Measurements from ENCODE around the gene ST8SIA6.

Gene ST8SIA6

DNA sequence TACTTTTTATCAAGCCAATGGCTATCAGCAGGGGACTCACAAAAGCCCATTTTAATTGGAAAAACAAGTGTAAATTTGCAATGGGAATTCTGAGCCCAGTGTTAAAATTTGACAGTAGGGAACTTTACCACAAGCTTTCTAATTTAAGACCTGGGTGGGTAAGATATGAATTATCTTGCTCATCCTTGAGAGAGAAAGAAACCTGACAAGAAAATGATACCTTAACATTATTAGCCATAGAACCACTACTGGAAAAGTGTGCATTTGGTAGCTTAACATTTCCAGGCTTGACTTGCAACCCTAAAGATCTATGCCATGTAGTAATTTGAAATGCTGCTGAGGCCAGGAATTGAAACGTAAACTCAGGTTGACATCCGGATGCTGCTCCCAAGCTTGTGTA is 2.7 kb upstream of the ST8SIA6 start:
- no peak for DNase-seq (ENCODE audit: low read depth)
- TF ChIP-seq CTCF (conservative IDR thresholded peaks at IDR 0.05; ENCODE audit: low read length), result no peak
- no peak overlapping the region for H3K4me3 ChIP-seq (ENCODE audit: low read length)

GRCh38 chr10:17456032-17456548 is 1.7 kb upstream of the ST8SIA6 start:
- TF ChIP-seq CTCF (conservative IDR thresholded peaks at IDR 0.05; ENCODE audit: low read length), result no peak

GRCh38 chr10:17455015-17455520 is 673 bp upstream of the ST8SIA6 start:
- no peak overlapping the region for H3K4me3 ChIP-seq (ENCODE audit: low read length)
- no peak for DNase-seq (ENCODE audit: low read depth)
- TF ChIP-seq CTCF (conservative IDR thresholded peaks at IDR 0.05; ENCODE audit: low read length), result no peak

More at GRCh38 chr10:17456032-17456548, 1.7 kb upstream of the ST8SIA6 start:
- no peak overlapping the region for H3K4me3 ChIP-seq (ENCODE audit: low read length)
- DNase-seq (ENCODE audit: low read depth), result no peak

- no peak for TF ChIP-seq CTCF (conservative IDR thresholded peaks at IDR 0.05; ENCODE audit: low read length)
- DNase-seq (ENCODE audit: low read depth), result peak; percentile 11
- H3K4me3 ChIP-seq (ENCODE audit: low read length), result peak overlapping the region; percentile 34
Observed at GRCh38 chr10:17453373-17454091, 863 bp downstream of the ST8SIA6 start.

DNA sequence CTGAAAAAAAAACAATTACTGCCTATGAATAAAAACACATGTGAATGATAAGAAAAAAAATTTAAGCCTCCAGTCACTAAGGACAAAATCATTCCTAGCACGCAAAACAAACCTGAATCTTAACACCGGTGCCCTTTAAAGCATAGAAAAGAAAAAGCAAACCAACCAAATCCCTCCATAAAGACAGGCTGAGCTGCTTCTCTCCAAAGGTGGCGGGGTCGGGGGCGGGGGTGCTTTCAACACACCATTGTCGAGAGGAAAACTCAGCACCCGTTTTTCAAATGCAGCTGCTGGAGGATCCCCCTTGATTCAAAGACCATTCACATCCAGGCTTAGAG is 1.4 kb downstream of the ST8SIA6 start:
- no peak overlapping the region for H3K4me3 ChIP-seq (ENCODE audit: low read length)
- DNase-seq (ENCODE audit: low read depth), result no peak
- TF ChIP-seq CTCF (conservative IDR thresholded peaks at IDR 0.05; ENCODE audit: low read length), result no peak

DNA sequence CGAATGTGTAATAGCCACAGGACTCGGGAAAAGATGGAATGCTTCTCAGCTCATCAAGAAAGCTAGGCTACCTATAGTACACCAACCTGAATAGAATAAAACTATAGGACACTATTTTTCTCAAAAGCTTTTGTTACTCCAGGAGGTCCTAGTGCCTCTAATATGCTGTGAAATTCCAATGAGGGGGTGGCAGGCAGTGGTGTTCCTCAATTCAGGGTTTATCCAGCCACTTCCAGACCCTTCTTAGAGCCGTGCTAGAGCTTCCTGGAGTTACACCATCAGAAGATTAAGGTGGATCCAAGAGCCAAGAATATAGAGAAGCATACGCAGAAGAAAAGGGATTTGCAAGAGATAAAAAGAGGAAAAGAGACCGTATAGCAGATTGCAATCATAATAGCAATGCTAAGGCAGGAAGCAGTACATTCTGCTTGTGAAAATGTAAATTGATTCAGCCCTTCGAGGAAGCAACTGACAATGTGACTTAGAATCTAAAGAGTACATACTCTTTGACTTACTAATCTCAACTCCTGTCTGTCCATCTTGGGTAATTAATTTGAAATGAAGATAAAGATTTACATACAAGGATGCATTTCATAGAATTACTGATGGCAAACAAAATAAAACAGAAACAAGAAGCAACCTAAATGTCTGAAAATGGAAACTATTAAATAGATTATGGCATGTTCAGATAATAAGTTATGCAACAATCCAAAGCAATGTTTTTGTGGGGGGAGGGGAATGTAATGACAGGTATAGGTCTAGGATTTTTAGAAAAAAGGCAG is 2.1 kb downstream of the ST8SIA6 start:
- no peak for TF ChIP-seq CTCF (conservative IDR thresholded peaks at IDR 0.05; ENCODE audit: low read length)
- DNase-seq (ENCODE audit: low read depth), result no peak
- H3K4me3 ChIP-seq (ENCODE audit: low read length), result no peak overlapping the region
